AG08396 (cell line): ENCODE measurements around the gene CFAP46.
"Not testable (repeated sequence)": the region's sequence is repeated elsewhere in the genome, so short reads cannot be mapped to it uniquely, and the experiment has no call there.

ENCODE experiments used
- DNase-seq: peaks from one replicate; pipeline ENCODE4 v3.0.0; 2012; ENCODE audit warnings: low spot score, mixed read lengths

The CFAP46 gene

GRCh38 chr10:132926777-132927650, 15.4 kb downstream of the CFAP46 start:
- no peak for DNase-seq

DNA sequence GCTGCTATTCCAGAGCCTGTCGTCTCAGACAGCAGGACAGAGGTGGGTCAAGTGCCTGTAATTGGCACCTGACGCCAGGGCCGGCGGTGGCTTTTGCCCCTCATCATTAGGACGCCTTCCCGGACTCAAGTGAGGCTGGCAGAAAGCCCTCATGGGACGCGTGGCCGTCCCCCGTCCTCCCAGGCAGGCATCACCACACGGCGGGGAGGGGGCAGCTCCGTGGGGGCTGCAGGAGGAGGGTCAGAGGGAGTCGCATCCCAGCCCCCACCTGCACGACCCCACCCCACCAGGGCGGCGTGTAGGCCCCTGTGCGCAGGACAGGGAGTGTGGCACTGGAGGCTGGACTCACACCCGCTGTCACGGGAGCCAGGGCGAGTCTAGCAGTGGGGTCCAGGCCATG, 16.3 kb downstream of the CFAP46 start:
- no peak for DNase-seq

DNA sequence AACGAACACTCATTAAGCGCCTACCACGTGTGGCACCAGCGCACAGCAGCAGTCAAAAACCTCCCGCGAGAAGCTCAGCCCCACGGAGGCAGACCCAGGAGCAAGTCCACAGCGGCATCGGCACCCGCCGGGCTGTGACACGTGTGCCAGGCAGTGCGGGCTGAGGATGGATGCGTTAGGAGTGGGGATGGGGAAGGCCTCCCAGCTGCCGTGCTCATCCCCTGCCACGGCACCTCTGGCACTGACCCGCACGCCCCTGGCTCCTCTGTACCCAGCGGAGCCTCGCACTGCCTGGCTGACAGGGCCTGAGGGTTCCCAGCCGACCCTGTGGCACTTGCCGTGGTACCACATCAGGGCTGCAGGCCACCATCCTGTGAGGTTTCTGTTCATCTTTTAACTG, 16.8 kb downstream of the CFAP46 start:
- no peak for DNase-seq

DNA sequence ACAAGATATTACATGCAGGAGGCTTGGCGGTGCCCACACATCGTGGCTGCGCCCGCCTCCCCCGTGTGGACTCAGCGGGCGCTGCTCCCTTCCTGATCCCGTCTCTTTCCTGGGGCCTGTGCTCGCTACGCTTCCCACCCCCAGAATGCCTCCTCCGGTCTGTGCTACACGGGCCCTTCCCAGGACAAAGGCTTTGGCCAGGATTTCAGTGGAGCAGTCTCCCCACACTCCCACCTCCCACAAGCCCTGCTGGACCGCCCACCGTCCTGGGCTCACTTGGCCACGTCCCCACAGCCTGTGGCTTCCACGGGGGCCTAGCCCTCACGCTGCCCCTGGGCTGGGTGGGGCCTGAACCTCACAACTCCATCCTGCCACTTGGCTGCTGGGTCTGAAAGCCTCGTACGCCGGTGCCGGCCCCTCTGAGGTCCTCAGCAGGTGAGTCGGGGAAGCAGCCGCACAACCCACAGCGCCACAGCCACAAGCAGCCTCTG, 17.3 kb downstream of the CFAP46 start:
- no peak for DNase-seq

DNA sequence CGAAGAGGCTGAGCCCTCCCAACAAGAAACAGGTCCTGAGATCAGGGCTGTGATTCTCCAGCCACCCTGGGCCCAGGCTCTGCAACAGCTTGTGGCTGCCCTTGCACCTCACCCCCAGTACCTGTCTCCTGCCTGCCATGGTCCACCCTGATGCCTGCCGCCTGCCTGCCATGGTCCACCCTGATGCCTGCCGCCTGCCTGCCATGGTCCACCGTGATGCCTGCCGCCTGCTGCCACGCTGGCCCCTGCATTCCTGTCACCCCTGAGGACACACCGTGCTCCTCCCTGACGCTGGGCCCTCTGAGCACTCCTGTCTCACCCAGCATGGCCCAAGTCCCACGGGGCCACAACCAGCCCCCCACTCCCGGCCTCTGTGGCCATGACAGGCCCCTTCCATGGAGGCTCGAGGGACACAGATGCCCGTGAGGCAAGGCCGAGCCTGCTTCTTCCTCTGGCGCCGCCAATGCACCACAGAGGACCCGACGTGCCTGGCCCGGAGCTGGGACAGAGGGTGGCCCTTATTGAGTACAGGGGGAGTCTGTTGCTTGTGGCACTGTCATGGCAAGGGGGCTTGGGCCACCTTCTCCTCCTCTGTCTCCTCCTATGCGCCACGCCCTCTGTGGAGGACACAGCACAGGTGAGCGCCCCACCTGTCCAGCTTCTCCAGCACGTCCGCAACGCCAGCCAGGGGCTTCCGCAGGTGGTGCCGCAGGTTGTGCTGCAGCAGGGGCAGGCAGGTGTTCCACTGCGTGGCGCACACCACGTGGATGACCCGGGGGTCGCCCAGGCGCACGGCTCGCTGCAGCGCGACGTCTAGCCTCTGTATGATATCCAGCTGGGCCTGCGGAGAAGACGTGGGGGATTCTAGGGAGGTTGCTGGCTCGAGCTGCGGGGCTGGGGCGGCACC, 18.1 kb downstream of the CFAP46 start:
- no peak for DNase-seq

DNA sequence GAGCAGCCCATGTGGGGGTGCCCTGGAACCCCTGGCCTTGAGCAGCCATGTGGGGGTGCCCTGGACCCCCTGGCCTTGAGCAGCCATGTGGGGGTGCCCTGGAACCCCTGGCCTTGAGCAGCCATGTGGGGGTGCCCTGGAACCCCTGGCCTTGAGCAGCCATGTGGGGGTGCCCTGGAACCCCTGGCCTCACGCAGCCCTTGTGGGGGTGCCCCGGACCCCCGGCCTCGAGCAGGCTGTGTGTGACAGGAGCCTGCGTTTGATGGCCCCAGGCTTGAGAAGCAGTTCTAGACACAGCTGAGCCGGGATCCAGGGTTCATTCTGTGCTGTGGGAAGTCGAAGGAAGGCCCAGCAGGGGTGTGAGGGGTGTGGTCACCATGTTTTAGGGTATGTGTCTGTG, 19.0 kb downstream of the CFAP46 start:
- DNase-seq, result not testable (repeated sequence)

DNA sequence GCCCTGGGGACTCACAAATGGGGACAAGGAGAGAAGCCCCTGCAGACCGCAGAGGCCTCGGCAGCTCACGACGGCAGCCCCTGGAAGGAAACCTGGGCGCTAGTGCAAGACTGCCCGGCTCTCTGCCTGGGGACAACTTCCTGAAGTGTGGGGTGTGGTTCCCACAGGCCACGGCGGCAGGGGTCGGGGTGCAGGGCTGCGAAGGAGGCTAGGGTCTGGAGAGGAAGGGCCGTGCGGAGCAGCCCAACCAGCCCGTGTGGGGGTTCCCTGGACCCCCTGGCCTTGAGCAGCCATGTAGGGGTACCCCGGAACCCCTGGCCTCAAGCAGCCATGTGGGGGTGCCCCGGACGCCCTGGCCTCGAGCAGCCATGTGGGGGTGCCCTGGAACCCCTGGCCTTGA, 19.5 kb downstream of the CFAP46 start:
- no peak for DNase-seq

GRCh38 chr10:132921818-132922807, 20.3 kb downstream of the CFAP46 start:
- no peak for DNase-seq

DNA sequence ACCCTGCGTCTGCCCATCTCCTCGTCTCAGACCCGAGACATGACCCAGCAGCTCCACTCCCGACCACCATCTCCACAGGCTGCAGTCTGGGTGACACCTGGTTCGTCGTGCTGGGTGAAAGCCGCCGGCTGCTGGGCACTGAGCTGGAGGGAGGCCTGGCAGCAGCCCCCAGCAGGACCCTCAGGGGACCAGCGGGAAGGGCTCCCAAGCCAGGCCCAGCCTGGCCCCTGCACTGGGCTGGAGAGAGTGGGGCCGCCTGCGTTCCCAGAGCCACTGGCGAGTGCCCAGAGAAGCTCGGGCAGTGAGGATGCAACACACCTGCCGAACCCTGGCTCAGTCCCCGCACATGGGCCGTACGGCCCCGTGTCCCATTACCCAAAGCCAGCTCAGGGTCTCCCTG, 21.3 kb downstream of the CFAP46 start:
- no peak for DNase-seq

- no peak for DNase-seq
These were observed 22.1 kb downstream of the CFAP46 start for GRCh38 chr10:132920101-132920925.

GRCh38 chr10:132919374-132920100, 22.8 kb downstream of the CFAP46 start:
- DNase-seq, result no peak

- DNase-seq, result no peak
These were observed 23.6 kb downstream of the CFAP46 start for GRCh38 chr10:132918617-132919373.

DNA sequence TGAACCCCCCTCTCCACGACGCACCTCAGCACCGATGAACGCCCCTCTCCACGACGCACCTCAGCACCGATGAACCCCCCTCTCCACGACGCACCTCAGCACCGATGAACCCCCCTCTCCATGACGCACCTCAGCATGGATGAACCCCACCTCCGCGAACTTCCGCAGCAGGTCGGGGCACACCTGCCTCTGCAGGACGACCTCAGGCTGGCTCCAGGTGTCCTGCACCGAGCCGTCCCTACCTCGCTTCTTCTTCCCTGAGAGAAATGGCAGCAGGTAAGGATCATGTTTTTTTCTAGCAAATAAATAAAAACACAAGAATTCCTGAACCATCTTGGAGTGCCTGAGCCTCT, 24.1 kb downstream of the CFAP46 start:
- no peak for DNase-seq

- no peak for DNase-seq
These were observed 25.3 kb downstream of the CFAP46 start for GRCh38 chr10:132916956-132917666.

GRCh38 chr10:132916421-132916841, 25.9 kb downstream of the CFAP46 start:
- no peak for DNase-seq

DNA sequence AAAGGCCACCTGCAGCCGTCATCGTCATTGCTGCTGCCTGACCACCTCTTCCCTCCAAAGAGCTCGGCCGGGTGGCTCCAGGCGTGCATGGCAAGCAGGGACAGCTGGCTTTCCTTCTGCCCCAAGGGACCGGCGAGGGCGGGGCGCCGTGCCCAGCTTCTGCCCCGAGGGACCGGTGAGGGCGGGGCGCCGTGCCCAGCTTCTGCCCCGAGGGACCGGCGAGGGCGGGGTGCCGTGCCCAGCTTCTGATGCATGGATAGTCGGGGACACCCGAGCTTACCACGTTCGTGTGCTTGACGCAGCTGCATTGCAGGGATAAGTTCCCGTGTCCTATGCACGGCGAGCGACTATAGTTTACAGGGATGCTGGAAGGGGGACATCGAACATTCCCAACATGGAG, 27.0 kb downstream of the CFAP46 start:
- no peak for DNase-seq

DNA sequence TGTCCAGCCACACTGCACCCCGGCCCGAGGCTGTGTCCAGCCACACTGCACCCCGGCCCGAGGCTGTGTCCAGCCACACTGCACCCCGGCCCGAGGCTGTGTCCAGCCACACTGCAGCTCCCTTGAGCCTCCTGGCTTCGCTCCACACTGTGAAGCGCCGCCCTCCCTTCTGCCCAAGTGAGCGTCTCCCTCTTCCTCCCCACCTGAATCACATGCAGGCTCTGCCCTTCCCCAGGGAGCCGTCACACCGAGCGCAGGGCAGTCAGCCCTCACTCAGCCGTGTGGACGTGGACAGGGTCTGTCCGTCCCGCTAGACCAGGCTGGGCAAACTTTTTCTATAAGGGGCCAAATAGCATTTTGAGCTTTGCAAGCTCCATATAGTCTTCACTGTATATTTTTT, 27.6 kb downstream of the CFAP46 start:
- DNase-seq, result no peak

DNA sequence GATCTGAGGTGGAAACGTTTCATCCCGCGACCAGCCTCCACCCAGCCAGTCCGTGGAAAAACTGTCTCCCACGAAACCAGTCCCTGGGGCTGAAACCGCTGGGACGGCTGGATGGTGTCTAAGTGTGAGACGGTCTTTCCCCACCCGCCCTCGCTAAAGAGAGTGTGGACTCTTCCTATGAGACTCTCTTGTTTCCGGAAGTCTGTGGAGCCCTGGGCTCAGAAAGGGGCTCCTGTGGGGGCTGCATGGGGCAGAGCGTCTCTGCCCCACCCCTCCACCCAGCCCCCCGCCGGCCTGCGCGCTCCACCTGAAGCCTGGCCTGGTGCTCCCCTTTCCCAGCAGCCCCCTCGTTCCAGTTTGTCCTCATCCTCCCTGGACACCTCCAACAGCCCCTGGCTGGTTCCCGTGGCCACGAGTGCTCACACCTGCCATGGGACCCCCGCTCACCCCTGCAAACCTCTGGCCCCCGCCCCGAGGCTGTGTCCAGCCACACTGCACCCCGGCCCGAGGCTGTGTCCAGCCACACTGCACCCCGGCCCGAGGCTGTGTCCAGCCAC, 28.7 kb downstream of the CFAP46 start:
- DNase-seq, result no peak
